Astrocyte of the spinal cord (primary cell): ENCODE data around the gene RAB11FIP4.

Experiments
- DNase-seq: peaks from one replicate; pipeline ENCODE4 v3.0.0; 2011; ENCODE audit warnings: low read depth, low spot score
- H3K4me3 ChIP-seq: 2 replicates; pipeline ENCODE4 v1.5.1; 2011; ENCODE audit warnings: low read depth, mild to moderate bottlenecking, low read length, moderate library complexity
- CTCF ChIP-seq: IDR thresholded peaks from 2 replicates; pipeline ENCODE4 v1.5.1; 2012; ENCODE audit warnings: low read depth, mild to moderate bottlenecking, low read length, inconsistent platforms
- in situ Hi-C: cut with HindIII; loops from 2 replicates; pipeline ENCODE4 v1.10.0; 2017; ENCODE audit warnings: low sequenced_read_pairs

RAB11FIP4 gene

GRCh38 chr17:31522987-31523495 is 131.6 kb downstream of the RAB11FIP4 start:
- TF ChIP-seq CTCF, result no peak
- no peak for DNase-seq
- in situ Hi-C loops, result no loop called here
- H3K4me3 ChIP-seq, result no peak overlapping the region

GRCh38 chr17:31523862-31524730 is 132.6 kb downstream of the RAB11FIP4 start:
- no peak overlapping the region for H3K4me3 ChIP-seq
- in situ Hi-C loops, result no loop called here
- DNase-seq, result no peak
- TF ChIP-seq CTCF, result no peak

GRCh38 chr17:31524926-31525800 is 133.7 kb downstream of the RAB11FIP4 start:
- no peak overlapping the region for H3K4me3 ChIP-seq
- DNase-seq, result peak; percentile 82
- in situ Hi-C loops, result no loop called here
- peak; percentile 90 for TF ChIP-seq CTCF

GRCh38 chr17:31525801-31526549 is 134.5 kb downstream of the RAB11FIP4 start:
- no peak for DNase-seq
- no peak overlapping the region for H3K4me3 ChIP-seq
- in situ Hi-C loops, result no loop called here
- peak; percentile 49 for TF ChIP-seq CTCF

GRCh38 chr17:31527606-31528005 is 136.1 kb downstream of the RAB11FIP4 start:
- peak; percentile 19 for DNase-seq
- no peak overlapping the region for H3K4me3 ChIP-seq
- TF ChIP-seq CTCF, result no peak
- in situ Hi-C loops, result no loop called here
